MM.1S (cell line): ENCODE data around the gene DHTKD1.

Experiments used
- DNase-seq: peaks from one replicate; pipeline ENCODE4 v3.0.0-alpha.2; 2015
- H2AFZ ChIP-seq: fragments of 300-600 bp; sonication (generic); 2 replicates; pipeline ENCODE4 v1.6.0; 2016; ENCODE audit warnings: antibody characterized with exemption, low read length
- H3F3A ChIP-seq: fragments of 300-600 bp; sonication (generic); 2 replicates; pipeline ENCODE4 v1.6.1; 2016; ENCODE audit warnings: mild to moderate bottlenecking, antibody characterized with exemption, low read length, moderate library complexity, mixed read lengths; ENCODE audit not compliant: insufficient read depth
- H3K27ac ChIP-seq: fragments of 300-600 bp; sonication (generic); 2 replicates; pipeline ENCODE4 v1.5.1; 2016; ENCODE audit warnings: mild to moderate bottlenecking, low read length
- H3K27me3 ChIP-seq: fragments of 300-600 bp; sonication (generic); replicated peaks from 2 replicates; pipeline ENCODE4 v1.6.0; 2016; ENCODE audit warnings: low read length; ENCODE audit not compliant: insufficient read depth
- H3K36me3 ChIP-seq: fragments of 300-600 bp; sonication (generic); replicated peaks from 2 replicates; pipeline ENCODE4 v1.6.1; 2016; ENCODE audit warnings: mild to moderate bottlenecking, low read length, mixed read lengths; ENCODE audit not compliant: insufficient read depth
- H3K4me1 ChIP-seq: fragments of 300-600 bp; sonication (generic); 2 replicates; pipeline ENCODE4 v1.6.1; 2016; ENCODE audit warnings: low read length, mixed read lengths
- H3K4me2 ChIP-seq: fragments of 300-600 bp; sonication (generic); 2 replicates; pipeline ENCODE4 v1.6.0; 2016; ENCODE audit warnings: low read depth, low read length
- H3K4me3 ChIP-seq: fragments of 300-600 bp; sonication (generic); 2 replicates; pipeline ENCODE4 v1.5.1; 2016; ENCODE audit warnings: low read length, mixed read lengths
- H3K79me2 ChIP-seq: fragments of 300-600 bp; sonication (generic); 2 replicates; pipeline ENCODE4 v1.6.1; 2016; ENCODE audit warnings: mixed run types, low read length, mixed read lengths
- H3K9ac ChIP-seq: fragments of 300-600 bp; sonication (generic); 2 replicates; pipeline ENCODE4 v1.6.1; 2016; ENCODE audit warnings: low read length, mixed read lengths
- H3K9me2 ChIP-seq: fragments of 300-600 bp; sonication (generic); replicated peaks from 2 replicates; pipeline ENCODE4 v1.6.1; 2016; ENCODE audit warnings: mild to moderate bottlenecking, low read length, mixed read lengths; ENCODE audit not compliant: insufficient read depth
- H3K9me3 ChIP-seq: fragments of 300-600 bp; sonication (generic); replicated peaks from 2 replicates; pipeline ENCODE4 v1.6.1; 2016; ENCODE audit warnings: mild to moderate bottlenecking, low read length, mixed read lengths; ENCODE audit not compliant: insufficient read depth
- H4K20me1 ChIP-seq: fragments of 300-600 bp; sonication (generic); 2 replicates; pipeline ENCODE4 v1.6.1; 2016; ENCODE audit warnings: mild to moderate bottlenecking, low read length, moderate library complexity, mixed read lengths; ENCODE audit not compliant: insufficient read depth
- CTCF ChIP-seq: fragments of 300-600 bp; sonication (generic); IDR thresholded peaks from 2 replicates; pipeline ENCODE4 v1.5.1; 2016; ENCODE audit warnings: antibody characterized with exemption, low read length, mixed read lengths
- EZH2 ChIP-seq: fragments of 300-600 bp; sonication (generic); optimal IDR thresholded peaks from 2 replicates; pipeline ENCODE3; 2017; ENCODE audit warnings: low read depth, mild to moderate bottlenecking, antibody characterized with exemption, low read length, mixed read lengths
- EZH2phosphoT487 ChIP-seq: fragments of 300-600 bp; sonication (generic); IDR thresholded peaks from 2 replicates; pipeline ENCODE4 v1.6.1; 2018; ENCODE audit warnings: antibody characterized with exemption, low read length

Gene DHTKD1

GRCh38 chr10:12056748-12057147 lies 12.0 kb upstream of the DHTKD1 start:
- Histone ChIP-seq H4K20me1 (no peaks in the 10 kb centered on the region), H3K4me3 (no peak overlapping the region), H3K4me1 (no peaks in the 10 kb centered on the region), H3K36me3 (no peaks in the 10 kb centered on the region), H3K9me2 (no peaks in the 10 kb centered on the region), H3K27me3 (no peaks in the 10 kb centered on the region), H3F3A (no peaks in the 10 kb centered on the region), H2AFZ (no peak overlapping the region), H3K9me3 (no peaks in the 10 kb centered on the region), H3K79me2 (no peaks in the 10 kb centered on the region), H3K27ac (no peak overlapping the region), H3K4me2 (no peak overlapping the region), H3K9ac (no peak overlapping the region)
- DNase-seq: no peak
- TF ChIP-seq EZH2phosphoT487 (no peak), EZH2 (no peak), CTCF (no peak)

- H3K9me2 ChIP-seq: no peaks in the 10 kb centered on the region
- no peaks in the 10 kb centered on the region for H3K79me2 ChIP-seq
- no peaks in the 10 kb centered on the region for H3F3A ChIP-seq
- no peaks in the 10 kb centered on the region for H3K9me3 ChIP-seq
- H3K4me1 ChIP-seq: no peaks in the 10 kb centered on the region
- H3K4me2 ChIP-seq: no peak overlapping the region
- no peak overlapping the region for H2AFZ ChIP-seq
- H3K4me3 ChIP-seq: no peak overlapping the region
- DNase-seq: no peak
- H3K36me3 ChIP-seq: no peaks in the 10 kb centered on the region
- TF ChIP-seq EZH2phosphoT487 (no peak), EZH2 (no peak), CTCF (no peak)
- no peaks in the 10 kb centered on the region for H3K27me3 ChIP-seq
- H3K27ac ChIP-seq: no peak overlapping the region
- no peak overlapping the region for H3K9ac ChIP-seq
- H4K20me1 ChIP-seq: no peaks in the 10 kb centered on the region
These were observed 7.6 kb upstream of the DHTKD1 start for GRCh38 chr10:12061124-12061523.

GRCh38 chr10:12062754-12063482 lies 5.8 kb upstream of the DHTKD1 start:
- Histone ChIP-seq H2AFZ (0 out of 2 replicates have a peak overlapping the region, but pooled peaks have one; percentile 8), H3K4me2 (no peak overlapping the region)

More at GRCh38 chr10:12062754-12063482, 5.8 kb upstream of the DHTKD1 start:
- H3K9ac ChIP-seq: no peak overlapping the region
- no peak overlapping the region for H3K27ac ChIP-seq
- H3K4me1 ChIP-seq: no peaks in the 10 kb centered on the region
- H3K9me2 ChIP-seq: no peaks in the 10 kb centered on the region
- H3K79me2 ChIP-seq: no peaks in the 10 kb centered on the region
- TF ChIP-seq EZH2 (no peak), EZH2phosphoT487 (no peak), CTCF (no peak)
- H3K9me3 ChIP-seq: no peaks in the 10 kb centered on the region
- H3K4me3 ChIP-seq: no peak overlapping the region
- no peaks in the 10 kb centered on the region for H3K36me3 ChIP-seq
- DNase-seq: no peak
- H3F3A ChIP-seq: no peaks in the 10 kb centered on the region
- no peaks in the 10 kb centered on the region for H3K27me3 ChIP-seq
- no peaks in the 10 kb centered on the region for H4K20me1 ChIP-seq
